ENCODE results near the gene PICALM. TPM values are rescaled to one million over a fixed set of nuclear protein-coding genes. Genes with fewer than 3 reads are reported as not detected.

The PICALM gene
- total RNA-seq, 1 experiment from 2014 or later, result 566 TPM

DNA sequence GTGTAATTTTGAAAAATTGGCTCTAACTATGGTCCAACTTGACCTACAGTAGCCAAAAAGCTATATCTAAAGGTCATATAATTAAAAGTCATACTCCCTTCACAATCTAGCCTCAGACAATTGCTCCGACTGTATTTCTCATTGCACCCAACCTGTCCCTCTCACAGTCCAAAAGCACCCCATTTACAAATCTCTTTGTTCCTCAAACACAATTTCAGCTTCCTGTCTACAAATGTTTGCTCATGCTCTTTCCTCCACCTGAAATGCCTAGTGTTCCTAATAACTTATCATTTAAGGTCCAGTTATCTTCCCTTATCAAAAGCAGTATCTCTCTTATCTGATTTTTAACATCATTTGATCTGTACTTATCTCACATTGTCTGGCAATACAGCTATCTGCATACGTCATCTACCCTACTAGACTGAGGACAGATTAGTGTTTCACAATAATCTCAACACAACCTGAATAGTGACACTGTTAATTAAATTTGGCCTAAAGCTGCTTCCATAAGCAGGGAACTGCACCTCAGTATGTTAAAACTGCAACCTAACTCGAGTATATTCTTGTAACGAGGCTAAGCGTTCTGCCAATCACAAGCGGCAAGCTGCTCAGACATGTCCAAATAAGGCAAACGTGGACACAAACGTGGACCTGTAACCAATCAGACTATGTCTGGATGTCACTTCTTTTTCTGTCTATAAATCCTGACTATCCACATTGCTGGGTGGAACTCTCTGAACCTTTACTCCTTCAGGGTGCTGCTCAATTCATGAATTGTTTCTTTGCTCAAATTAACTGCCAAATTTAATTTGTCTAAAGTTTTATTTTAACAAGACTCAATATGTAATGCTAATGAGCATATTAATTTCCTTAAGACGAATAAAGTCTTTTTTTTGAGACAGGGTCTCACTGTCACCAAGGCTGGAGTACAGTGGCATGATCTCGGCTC, 15.9 kb downstream of the PICALM start:
- H3K9ac ChIP-seq (ENCODE audit: low read length), result no peak overlapping the region
- no peaks in the 10 kb centered on the region for H3K9me3 ChIP-seq (ENCODE audit: low read length)
- H3K4me3 ChIP-seq (ENCODE audit: low read length), result no peak overlapping the region
- no peak overlapping the region for H3K4me2 ChIP-seq (ENCODE audit: low read depth, low read length, poor library complexity, severe bottlenecking)
- peaks cover 85% of the 10 kb centered on the region for H4K20me1 ChIP-seq (ENCODE audit: insufficient read depth, low read depth, low read length)
- H3K4me1 ChIP-seq (ENCODE audit: low read length), result peaks cover 16% of the 10 kb centered on the region
- DNase-seq, result no peak
- no peak overlapping the region for H3K27ac ChIP-seq (ENCODE audit: low read length)
- H3K27me3 ChIP-seq (ENCODE audit: low read length), result no peaks in the 10 kb centered on the region
- H3K9me2 ChIP-seq (replicated peaks; ENCODE audit: insufficient read depth, low read length), result no peaks in the 10 kb centered on the region
- no peak overlapping the region for H2AFZ ChIP-seq (ENCODE audit: low read length)
- peaks cover 99% of the 10 kb centered on the region for H3K79me2 ChIP-seq (ENCODE audit: low read length)
- H3K36me3 ChIP-seq (ENCODE audit: insufficient read depth, low read length), result peaks cover 6% of the 10 kb centered on the region; the same call in 1 of the 2 replicates

DNA sequence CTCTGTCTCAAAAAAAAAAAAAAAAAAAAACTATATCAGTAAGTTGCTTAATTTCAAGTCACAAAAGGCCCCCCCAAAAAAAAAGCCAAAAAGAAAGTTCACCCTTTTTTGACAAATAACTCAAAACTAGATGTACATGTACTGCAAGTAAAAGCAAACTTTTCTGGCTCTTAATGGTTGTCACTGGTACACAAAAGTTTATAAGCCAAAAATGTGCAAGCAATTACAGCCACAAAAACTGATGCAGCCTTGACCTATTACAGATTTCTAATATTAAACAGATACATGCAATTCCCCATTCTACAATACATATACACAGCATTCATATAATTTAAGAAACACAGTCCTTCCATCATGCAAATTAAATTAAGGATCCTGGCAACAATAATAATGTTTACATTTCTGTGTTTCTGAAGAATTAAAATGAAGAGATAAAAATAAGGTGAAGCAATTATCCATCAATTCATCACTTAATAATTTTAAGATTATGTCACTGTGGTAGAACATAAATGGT, 18.6 kb downstream of the PICALM start:
- Histone ChIP-seq H3K4me1 (ENCODE audit: low read length) (peaks cover 38% of the 10 kb centered on the region), H3K27me3 (ENCODE audit: low read length) (no peaks in the 10 kb centered on the region), H4K20me1 (ENCODE audit: insufficient read depth, low read depth, low read length) (peaks cover 84% of the 10 kb centered on the region), H2AFZ (ENCODE audit: low read length) (no peak overlapping the region), H3K4me3 (ENCODE audit: low read length) (no peak overlapping the region), H3K79me2 (ENCODE audit: low read length) (peaks cover 99% of the 10 kb centered on the region), H3K27ac (ENCODE audit: low read length) (no peak overlapping the region), H3K9ac (ENCODE audit: low read length) (no peak overlapping the region), H3K9me3 (ENCODE audit: low read length) (no peaks in the 10 kb centered on the region), H3K9me2 (replicated peaks; ENCODE audit: insufficient read depth, low read length) (no peaks in the 10 kb centered on the region), H3K4me2 (ENCODE audit: low read depth, low read length, poor library complexity, severe bottlenecking) (no peak overlapping the region), H3K36me3 (ENCODE audit: insufficient read depth, low read length) (no peaks in the 10 kb centered on the region)
- DNase-seq, result no peak

DNA sequence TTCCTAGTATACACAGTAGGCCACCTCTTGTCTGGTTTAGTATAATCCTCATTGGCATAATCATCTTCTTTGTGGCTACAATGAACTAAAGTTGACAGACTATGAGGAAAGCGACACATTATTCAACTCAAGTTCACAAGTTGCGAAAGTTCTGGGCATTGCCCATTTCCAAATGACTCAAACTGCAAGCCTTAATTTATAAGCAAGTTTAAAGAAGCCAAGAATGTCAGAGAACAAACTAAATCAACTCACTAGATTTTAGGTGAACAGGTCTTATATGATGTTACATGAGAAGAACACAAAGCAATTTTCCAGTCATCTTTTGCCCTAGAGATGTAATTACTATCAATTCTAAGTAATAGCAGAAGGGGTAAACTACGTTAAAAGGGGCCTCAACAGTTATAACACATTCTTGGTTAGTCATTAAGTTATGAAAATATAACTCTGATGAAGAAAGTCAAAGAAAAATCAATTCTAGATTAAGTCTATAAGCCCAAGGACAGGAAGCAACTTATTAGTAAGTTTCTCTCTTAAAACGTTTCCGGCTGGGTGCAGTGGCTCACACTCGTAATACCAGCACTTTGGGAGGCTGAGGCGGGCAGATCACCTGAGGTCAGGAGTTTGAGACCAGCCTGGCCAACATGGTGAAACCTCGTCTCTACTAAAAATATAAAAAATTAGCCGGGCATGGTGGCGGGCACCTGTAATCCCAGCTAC, 21.5 kb downstream of the PICALM start:
- H3K9me3 ChIP-seq (ENCODE audit: low read length), result no peaks in the 10 kb centered on the region
- H3K4me2 ChIP-seq (ENCODE audit: low read depth, low read length, poor library complexity, severe bottlenecking), result no peak overlapping the region
- no peak overlapping the region for H3K9ac ChIP-seq (ENCODE audit: low read length)
- H4K20me1 ChIP-seq (ENCODE audit: insufficient read depth, low read depth, low read length), result peaks cover 74% of the 10 kb centered on the region
- H3K4me3 ChIP-seq (ENCODE audit: low read length), result no peak overlapping the region
- no peak for DNase-seq
- H3K27me3 ChIP-seq (ENCODE audit: low read length), result no peaks in the 10 kb centered on the region
- H3K27ac ChIP-seq (ENCODE audit: low read length), result peak overlapping the region; percentile 34; the same call in 1 of the 2 replicates
- peaks cover 99% of the 10 kb centered on the region for H3K79me2 ChIP-seq (ENCODE audit: low read length)
- H3K36me3 ChIP-seq (ENCODE audit: insufficient read depth, low read length), result no peaks in the 10 kb centered on the region
- no peak overlapping the region for H2AFZ ChIP-seq (ENCODE audit: low read length)
- H3K9me2 ChIP-seq (replicated peaks; ENCODE audit: insufficient read depth, low read length), result no peaks in the 10 kb centered on the region
- H3K4me1 ChIP-seq (ENCODE audit: low read length), result peaks cover 66% of the 10 kb centered on the region

DNA sequence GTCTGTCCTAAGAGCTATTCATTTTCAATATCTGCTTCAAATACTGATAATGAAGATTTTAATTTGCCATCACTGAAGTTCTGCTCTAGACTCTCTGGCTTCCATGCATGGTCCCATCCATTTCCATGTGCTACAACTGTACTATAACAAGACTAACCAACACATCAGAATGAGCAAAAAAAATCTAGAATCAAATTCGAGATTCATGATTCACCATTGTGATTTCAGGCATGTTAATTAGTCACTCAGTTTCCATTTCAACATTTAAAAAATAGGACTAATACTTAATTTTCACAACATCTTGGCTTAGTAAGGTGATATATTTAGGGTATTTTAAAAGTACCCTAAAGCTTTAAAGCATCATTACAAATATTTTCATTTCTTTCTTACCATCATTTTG, 22.8 kb downstream of the PICALM start:
- Histone ChIP-seq H3K4me2 (ENCODE audit: low read depth, low read length, poor library complexity, severe bottlenecking) (no peak overlapping the region), H3K27me3 (ENCODE audit: low read length) (no peaks in the 10 kb centered on the region), H3K79me2 (ENCODE audit: low read length) (peaks cover 99% of the 10 kb centered on the region), H3K36me3 (ENCODE audit: insufficient read depth, low read length) (no peaks in the 10 kb centered on the region), H3K9me3 (ENCODE audit: low read length) (no peaks in the 10 kb centered on the region), H3K27ac (ENCODE audit: low read length) (peak overlapping the region; percentile 34), H3K9ac (ENCODE audit: low read length) (no peak overlapping the region), H2AFZ (ENCODE audit: low read length) (no peak overlapping the region), H3K9me2 (replicated peaks; ENCODE audit: insufficient read depth, low read length) (no peaks in the 10 kb centered on the region), H3K4me1 (ENCODE audit: low read length) (peaks cover 75% of the 10 kb centered on the region), H4K20me1 (ENCODE audit: insufficient read depth, low read depth, low read length) (peaks cover 62% of the 10 kb centered on the region), H3K4me3 (ENCODE audit: low read length) (no peak overlapping the region)
- DNase-seq, result no peak

DNA sequence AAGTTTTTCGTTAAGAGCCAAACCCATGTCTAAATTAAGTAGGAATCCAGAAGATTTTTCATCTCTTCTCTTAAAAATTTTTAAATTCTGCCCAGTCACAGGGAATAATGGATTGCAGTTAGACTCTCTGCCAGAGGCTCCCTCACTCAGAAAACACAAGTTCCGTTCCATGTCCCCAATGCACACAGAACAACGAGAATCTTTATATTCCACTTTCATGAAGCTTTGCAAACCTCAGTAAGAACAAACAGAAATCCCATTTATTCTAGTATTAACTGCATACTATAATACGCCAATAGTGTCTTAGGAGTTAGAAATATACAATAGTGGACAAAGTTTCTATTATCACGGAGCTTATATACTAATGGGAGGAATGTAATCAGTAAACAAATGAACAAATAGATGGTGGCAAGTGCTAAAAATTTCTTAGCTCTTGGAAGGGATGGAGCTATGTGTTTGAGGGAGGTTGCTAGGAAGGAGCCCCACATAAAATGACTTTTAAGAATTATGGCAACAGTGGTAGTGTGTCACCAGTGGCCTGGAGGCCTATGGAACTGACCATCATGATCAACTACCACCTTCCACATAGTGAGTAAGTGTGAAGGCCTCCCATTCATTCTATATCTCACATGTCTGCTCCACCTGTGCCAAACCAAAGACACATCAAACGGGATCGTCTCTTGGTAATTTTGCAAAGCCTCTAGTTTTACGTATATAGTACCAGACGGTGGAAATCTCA, 24.9 kb downstream of the PICALM start:
- peak overlapping the region; percentile 73 for H3K4me2 ChIP-seq (ENCODE audit: low read depth, low read length, poor library complexity, severe bottlenecking)
- peak overlapping the region; percentile 39 for H3K4me3 ChIP-seq (ENCODE audit: low read length)

DNA sequence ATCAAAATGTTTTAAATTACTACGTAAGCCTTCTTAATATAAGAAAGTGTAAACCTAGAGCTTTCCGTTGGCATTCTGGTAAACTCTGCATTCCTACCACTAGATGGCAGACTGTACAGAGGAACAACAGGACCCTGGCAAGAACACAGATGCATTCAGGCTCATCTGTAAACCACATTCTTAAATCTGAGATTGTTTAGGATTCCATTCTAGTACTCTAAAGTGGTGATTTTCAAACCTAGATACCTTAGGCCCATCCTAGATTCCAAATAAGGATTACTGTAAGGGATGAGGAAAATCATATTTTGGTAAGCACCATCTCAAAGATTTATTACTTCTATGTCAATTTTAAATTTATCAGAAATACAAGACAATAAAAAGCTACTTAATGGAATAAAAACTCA, 26.9 kb downstream of the PICALM start:
- Histone ChIP-seq H3K27me3 (ENCODE audit: low read length) (no peaks in the 10 kb centered on the region), H3K36me3 (ENCODE audit: insufficient read depth, low read length) (no peaks in the 10 kb centered on the region), H3K4me2 (ENCODE audit: low read depth, low read length, poor library complexity, severe bottlenecking) (peak overlapping the region; percentile 73), H3K79me2 (ENCODE audit: low read length) (peaks cover 96% of the 10 kb centered on the region), H3K9ac (ENCODE audit: low read length) (peak overlapping the region; percentile 28), H3K27ac (ENCODE audit: low read length) (peak overlapping the region; percentile 86), H2AFZ (ENCODE audit: low read length) (no peak overlapping the region), H3K9me3 (ENCODE audit: low read length) (no peaks in the 10 kb centered on the region), H3K4me3 (ENCODE audit: low read length) (peak overlapping the region; percentile 5), H4K20me1 (ENCODE audit: insufficient read depth, low read depth, low read length) (peaks cover 30% of the 10 kb centered on the region), H3K9me2 (replicated peaks; ENCODE audit: insufficient read depth, low read length) (no peaks in the 10 kb centered on the region), H3K4me1 (ENCODE audit: low read length) (peaks cover 72% of the 10 kb centered on the region)
- DNase-seq, result peak; percentile 98

More for the DNA sequence above, 24.9 kb downstream of the PICALM start:
- Histone ChIP-seq H4K20me1 (ENCODE audit: insufficient read depth, low read depth, low read length) (peaks cover 42% of the 10 kb centered on the region), H3K4me1 (ENCODE audit: low read length) (peaks cover 82% of the 10 kb centered on the region), H3K9me2 (replicated peaks; ENCODE audit: insufficient read depth, low read length) (no peaks in the 10 kb centered on the region), H3K9me3 (ENCODE audit: low read length) (no peaks in the 10 kb centered on the region), H3K27me3 (ENCODE audit: low read length) (no peaks in the 10 kb centered on the region), H3K36me3 (ENCODE audit: insufficient read depth, low read length) (no peaks in the 10 kb centered on the region), H3K9ac (ENCODE audit: low read length) (peak overlapping the region; percentile 49), H2AFZ (ENCODE audit: low read length) (no peak overlapping the region), H3K79me2 (ENCODE audit: low read length) (peaks cover 99% of the 10 kb centered on the region), H3K27ac (ENCODE audit: low read length) (peak overlapping the region; percentile 86)
- DNase-seq, result no peak

DNA sequence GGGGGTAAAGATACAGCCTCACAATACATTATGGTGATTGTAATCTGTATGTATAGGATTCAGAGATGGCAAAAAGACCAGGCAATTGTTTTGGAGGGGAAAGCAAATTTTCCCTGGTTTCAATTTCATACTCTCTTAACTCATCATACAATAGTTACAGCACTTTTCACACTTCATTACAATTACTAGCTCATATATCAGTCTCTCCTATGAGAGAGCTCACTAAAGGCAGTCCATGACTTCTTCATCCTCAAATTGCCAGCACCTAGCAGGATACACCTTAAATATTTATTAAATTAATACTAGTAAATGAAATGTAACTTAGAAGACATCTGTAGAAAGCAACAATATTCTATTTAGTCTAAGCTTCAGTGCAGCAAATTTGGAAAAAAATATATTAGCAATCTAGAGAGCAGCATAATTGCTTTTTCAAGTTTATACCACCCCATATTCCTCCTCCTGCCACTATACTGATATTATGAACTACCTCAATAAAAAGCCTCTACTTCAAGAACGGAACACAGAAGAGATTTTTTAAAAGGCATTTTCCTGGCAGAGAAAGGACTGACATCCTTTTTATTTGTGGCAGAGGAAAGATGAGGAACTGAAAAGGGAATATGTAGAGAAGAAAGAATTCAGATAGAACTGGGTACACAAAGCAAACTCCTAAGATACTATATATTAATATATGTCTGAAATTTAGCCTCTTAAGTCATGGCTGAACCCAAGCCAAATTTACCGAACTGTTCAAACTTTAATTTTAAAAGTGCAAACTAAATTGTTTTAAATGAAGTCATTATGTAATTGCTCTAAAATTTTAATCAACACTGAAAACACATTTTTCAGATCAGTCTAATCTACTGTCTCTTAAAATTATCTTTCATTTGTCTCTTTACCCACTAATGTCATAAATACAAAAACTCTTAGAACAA, 27.7 kb downstream of the PICALM start:
- Histone ChIP-seq H3K9me3 (ENCODE audit: low read length) (no peaks in the 10 kb centered on the region), H3K79me2 (ENCODE audit: low read length) (peaks cover 96% of the 10 kb centered on the region), H3K9me2 (replicated peaks; ENCODE audit: insufficient read depth, low read length) (no peaks in the 10 kb centered on the region), H3K27me3 (ENCODE audit: low read length) (no peaks in the 10 kb centered on the region), H3K36me3 (ENCODE audit: insufficient read depth, low read length) (no peaks in the 10 kb centered on the region), H3K4me3 (ENCODE audit: low read length) (peak overlapping the region; percentile 5), H4K20me1 (ENCODE audit: insufficient read depth, low read depth, low read length) (peaks cover 23% of the 10 kb centered on the region), H2AFZ (ENCODE audit: low read length) (no peak overlapping the region), H3K27ac (ENCODE audit: low read length) (peak overlapping the region; percentile 86), H3K9ac (ENCODE audit: low read length) (peak overlapping the region; percentile 28), H3K4me2 (ENCODE audit: low read depth, low read length, poor library complexity, severe bottlenecking) (peak overlapping the region; percentile 73), H3K4me1 (ENCODE audit: low read length) (peaks cover 68% of the 10 kb centered on the region)
- no peak for DNase-seq

Measured in Karpas-422 (cell line).